Measurements from ENCODE around the gene NXN.
"Not testable (repeated sequence)": the region's sequence is repeated elsewhere in the genome, so short reads cannot be mapped to it uniquely, and the experiment has no call there.

The NXN gene

GRCh38 chr17:915538-916201 lies 63.9 kb downstream of the NXN start:
- DNase-seq, result peak; percentile 90

- DNase-seq, result no peak
Observed at GRCh38 chr17:914561-914960, 65.0 kb downstream of the NXN start.

DNA sequence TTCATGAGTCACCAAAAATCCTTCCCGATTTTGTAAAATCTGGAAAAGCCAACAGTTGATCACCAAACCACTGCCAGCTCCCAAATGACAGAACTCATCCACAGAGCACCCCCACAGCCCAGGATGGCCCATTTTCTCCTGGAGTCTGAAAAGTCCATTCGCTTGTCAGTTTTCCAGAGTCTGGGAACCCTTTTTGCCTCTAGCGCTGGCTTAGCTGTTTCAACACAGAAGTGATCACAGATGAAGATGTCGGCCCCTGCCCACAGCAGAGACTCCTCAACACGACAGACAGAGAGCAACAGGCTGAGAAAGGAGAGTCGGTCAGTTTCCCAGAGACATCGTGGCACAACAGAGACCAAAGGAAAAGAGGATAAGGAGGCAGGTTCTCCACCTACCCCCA lies 66.4 kb downstream of the NXN start:
- DNase-seq, result no peak

DNA sequence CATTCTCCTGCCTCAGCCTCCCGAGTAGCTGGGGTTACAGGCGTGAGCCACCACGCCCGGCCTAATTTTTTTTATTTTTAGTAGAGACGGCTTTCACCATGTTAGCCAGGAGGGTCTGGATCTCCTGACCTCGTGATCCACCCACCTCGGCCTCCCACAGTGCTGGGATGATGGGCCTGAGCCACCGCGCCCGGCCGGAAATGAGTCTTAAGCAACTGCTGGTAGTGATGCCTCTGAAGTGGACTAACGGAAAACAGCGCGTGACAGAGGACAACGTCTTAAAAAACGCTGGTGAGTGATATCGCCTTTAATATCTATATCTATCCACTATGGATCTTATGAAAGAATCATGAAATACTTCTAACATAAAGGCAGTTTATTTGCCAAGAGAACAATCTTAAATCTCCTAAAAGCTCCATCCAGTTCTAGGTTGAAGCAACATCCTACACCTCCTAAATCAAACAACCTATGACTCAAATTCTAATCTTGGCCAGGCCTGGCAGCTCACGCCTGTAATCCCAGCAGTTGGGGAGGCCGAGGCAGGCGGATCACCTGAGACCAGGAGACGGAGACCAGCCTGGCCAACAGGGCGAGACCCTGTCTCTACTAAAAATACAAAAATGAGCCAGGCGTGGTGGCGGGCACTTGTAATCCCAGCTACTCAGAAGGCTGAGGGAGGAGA lies 69.8 kb downstream of the NXN start:
- DNase-seq, result no peak

GRCh38 chr17:907725-908124 lies 71.9 kb downstream of the NXN start:
- no peak for DNase-seq

- not testable (repeated sequence) for DNase-seq
Observed at GRCh38 chr17:905708-906107, 73.9 kb downstream of the NXN start.

DNA sequence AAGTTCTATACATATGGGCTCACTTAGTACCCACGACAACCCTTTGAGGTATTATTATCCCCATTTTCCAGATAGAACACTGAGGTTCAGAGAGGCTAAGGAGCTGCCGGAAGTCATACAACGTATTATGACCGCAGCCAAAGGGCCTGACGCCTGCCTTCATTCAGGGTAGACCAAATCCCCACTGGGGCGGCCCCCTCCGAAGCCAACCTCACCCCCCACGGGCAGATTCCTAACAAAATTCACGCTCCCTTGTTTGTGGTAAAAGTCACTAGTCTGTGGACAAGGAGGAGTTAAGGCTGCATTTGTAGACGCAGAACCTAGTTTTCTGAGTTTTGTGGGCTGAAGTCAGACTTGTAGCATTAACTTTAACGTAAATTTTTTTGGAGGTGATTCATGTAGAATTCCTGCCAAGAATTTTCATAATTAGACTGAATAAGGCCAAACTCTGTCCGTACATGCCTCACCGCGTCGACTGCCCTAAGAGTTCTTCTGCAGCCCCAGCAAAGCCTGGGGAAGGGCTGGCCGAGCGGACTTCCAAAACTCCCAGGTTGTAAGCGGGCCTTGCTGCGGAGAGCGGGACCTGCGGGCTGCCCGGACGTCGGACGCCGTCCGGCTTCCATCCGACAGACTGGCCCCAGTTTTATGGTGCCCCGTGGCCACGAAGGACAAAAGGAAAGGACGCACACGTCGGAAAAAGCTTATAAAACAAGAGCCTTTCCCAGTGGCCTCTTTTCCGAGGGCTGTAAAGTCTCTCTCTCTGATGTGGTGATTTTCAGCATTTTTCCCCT lies 75.7 kb downstream of the NXN start:
- DNase-seq, result no peak

GRCh38 chr17:902463-902862 lies 77.1 kb downstream of the NXN start:
- no peak for DNase-seq

DNA sequence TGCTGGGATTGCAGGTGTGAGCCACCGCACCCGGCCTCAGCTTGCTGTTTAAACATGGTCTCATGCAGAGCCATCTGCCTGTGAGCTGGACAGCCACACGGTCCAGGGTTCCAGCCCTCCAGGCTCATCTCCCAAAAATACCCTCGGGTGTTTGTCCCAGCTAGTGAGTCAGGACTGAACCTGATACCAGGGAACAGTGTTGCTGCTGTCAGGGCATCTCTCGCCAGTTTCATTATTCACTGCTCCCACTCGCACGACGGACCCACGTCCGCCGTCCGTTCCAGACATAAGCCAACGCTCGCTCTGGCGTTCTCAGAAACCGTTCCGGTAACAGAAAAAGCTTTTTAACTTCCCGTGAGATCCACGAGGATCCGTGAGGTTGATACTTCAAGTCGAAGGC lies 77.6 kb downstream of the NXN start:
- DNase-seq, result no peak

- DNase-seq, result no peak
Observed at GRCh38 chr17:901191-901950, 78.2 kb downstream of the NXN start.

- DNase-seq, result no peak
Observed at GRCh38 chr17:900336-900934, 79.1 kb downstream of the NXN start.

DNA sequence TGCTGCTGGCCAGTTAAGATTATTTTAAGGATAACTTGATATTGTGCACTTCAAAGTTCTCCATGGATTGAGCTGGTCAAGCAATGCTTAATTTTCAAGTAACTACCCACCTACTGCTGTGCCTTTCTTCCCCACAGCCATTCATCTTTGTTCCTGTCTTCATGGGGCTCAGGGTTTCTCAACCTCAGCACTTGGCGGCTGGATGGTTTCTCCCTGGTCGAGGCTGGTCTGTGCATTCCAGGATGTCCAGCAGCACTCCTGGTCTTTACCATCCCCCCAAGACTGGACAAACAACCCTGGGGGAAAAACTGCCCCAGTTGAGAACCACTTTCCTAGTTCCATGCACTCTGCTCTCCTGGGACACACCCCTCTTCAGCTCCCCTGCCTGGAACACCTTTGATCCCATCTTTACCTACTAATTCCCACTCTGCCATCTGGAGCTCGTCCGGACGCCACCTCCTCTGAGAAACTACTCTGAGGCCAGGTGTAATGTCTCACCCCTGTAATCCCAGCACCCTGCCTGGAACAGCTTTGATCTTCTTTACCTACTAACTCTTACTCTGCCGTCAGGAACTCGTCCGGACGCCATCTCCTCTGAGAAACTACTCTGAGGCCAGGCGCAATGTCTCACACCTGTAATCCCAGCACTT lies 81.5 kb downstream of the NXN start:
- no peak for DNase-seq

DNA sequence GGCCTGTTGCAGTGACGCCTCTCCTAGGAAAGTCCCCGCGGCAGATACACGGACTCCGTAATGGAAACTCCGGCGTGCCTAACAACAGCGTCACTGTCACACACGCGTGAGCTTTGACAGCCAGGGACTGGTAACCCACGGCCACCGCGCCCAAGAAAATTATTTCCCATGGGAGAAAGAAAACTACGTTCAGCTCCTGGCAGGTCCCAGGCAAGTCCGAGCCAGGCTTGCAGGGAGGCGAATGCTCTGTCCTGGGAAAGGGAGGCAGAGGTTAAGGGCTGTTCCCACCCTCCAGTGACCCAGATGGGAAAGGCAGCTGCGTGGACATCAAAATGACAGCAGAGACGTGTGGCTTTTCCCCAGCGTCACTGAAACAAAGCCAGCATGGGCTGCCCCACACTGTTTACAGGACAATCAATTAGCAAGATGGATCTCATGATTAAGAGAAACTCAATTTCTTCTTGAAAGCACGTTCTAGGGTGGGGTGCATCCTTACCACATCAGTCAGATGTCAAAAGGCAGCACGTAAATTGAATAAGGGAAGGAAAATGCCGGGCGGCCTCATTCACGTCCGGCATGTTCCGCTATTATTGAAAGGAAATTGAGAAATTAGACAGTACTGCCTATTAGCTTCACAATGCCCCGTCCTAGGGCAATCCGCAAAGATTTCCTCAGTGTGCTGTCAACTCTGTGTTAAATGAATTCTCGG lies 82.5 kb downstream of the NXN start:
- DNase-seq, result no peak

DNA sequence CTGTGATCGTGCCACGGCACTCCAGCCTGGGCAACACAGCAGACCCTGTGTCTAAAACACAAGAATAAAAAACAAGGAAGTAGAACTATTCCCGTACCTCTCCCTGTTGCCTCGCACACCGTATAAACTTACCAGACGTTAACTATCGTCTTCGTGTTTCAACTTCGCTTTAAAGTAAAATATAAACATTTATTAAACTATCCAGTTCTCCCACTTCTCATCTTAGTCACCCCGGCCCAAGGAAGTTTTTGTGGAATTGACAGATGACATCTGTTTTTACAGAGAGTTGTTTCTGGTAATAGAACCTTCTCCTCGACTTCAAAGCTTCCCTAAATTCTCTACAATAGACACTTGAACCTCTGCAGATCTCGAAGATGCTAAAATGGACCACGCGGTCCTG lies 83.1 kb downstream of the NXN start:
- no peak for DNase-seq

DNA sequence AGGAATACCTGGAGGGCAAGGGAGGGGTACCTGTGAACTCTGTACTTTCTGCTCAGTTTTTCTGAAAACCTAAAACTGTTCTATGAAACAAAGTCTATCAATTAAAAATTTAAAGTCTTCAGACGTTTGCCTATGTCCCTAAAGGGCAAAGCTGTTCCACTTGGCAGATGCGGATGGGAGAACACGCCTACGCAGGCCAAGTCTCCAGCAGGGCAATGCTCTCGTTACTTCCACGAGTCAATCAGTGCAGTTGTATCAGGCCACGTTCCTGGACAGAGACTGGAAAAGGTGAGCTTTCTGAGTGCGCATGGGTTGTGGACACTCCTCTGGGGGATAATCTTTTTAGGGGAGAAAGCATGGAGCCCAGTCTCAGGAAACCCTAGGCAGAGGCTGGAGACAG lies 86.6 kb downstream of the NXN start:
- no peak for DNase-seq

- no peak for DNase-seq
Observed at GRCh38 chr17:888998-889441, 90.6 kb downstream of the NXN start.

DNA sequence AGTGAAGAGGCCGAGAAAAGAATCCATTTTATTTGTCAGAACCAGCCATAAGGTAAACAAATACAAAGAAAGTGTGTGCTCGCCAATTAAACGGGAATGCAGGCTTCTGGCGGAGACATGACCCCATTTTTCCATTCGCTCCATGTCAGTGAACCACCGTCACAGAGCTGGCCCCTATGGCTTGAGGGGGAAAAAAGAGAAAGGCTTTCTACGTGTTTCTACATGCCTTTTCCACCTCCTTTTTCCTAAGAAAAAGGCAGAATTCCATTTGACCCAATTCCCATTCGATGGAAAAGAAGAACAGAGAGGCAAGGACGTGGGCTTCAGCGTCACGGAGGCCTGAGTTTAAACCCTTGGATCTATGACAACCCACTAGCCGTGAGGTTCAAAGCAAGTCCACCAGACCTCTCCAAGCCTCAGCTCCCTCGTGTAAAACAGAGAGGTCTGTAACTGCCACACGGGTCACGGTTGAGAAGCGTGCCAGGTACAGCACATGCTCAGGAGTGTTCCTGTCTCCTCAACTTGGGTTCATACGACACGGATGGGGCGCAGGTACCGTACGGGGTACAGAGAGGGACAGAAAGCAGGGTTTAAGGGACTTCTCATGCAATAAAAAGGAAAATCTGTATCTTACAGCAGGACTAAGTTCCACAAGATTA lies 91.9 kb downstream of the NXN start:
- DNase-seq, result no peak

DNA sequence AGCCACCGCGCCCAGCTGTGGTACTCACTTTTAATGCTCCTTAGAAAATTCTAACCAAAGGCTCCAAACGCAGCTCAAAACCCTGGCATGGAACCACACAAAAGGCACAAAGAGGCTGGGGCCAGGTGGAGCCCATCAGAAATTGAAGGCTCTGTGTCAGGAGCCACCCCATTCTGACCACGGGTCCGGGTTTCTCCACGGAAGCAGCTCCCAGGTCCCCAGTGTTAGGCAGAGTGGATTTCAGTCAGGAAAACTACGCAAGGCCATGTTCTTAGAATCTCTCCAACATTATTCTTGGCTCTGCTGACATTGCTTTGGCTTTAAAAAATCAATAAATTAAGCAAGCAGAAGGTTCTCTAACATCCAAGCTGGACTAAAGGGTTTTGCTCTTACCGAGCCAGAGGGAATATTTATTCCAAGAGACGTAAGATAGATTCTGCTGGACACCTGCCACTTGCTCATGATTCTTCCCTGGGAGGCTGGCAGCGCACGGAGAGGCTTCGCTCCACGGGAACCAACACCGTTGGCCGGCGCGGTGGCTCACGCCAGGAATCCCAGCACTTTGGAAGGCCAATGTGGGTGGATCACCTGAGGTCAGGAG lies 93.5 kb downstream of the NXN start:
- no peak for DNase-seq

GRCh38 chr17:883586-883962 lies 96.0 kb downstream of the NXN start:
- DNase-seq, result no peak

GRCh38 chr17:882827-883585 lies 96.6 kb downstream of the NXN start:
- DNase-seq, result no peak

All from NCI-H187 treated with DMSO at 0.1 percent for 48 hours (cell line).